Kidney epithelial cell (primary cell): ENCODE measurements around the gene MRTO4. TPM values are rescaled to one million over a fixed set of nuclear protein-coding genes. Genes with fewer than 3 reads are reported as not detected.
"Not testable (repeated sequence)": the region's sequence is repeated elsewhere in the genome, so short reads cannot be mapped to it uniquely, and the experiment has no call there.

Source experiments
- DNase-seq: peaks from one replicate; pipeline ENCODE4 v3.0.0-alpha.2; 2010; ENCODE audit warnings: low read depth
- H3K27me3 ChIP-seq: 2 replicates; pipeline ENCODE4 v1.6.0; 2011; ENCODE audit warnings: low read length; ENCODE audit not compliant: control insufficient read depth, insufficient read depth
- H3K36me3 ChIP-seq: 2 replicates; pipeline ENCODE4 v1.5.1; 2011; ENCODE audit warnings: low read length; ENCODE audit not compliant: control insufficient read depth, insufficient read depth
- H3K4me3 ChIP-seq: 2 replicates; pipeline ENCODE4 v1.5.1; 2011; ENCODE audit warnings: low read depth, mild to moderate bottlenecking, control low read depth, low read length
- total RNA-seq: library from RNA; depleted of rRNA; stranded (reverse); fragments of >200 nt; gene quantifications from 2 replicates; pipeline ENCODE4 v1.2.3, GENCODE V29; 2015
- TF ChIP-seq, protein P1 (sequence below): IDR thresholded peaks from 2 replicates; pipeline ENCODE4 v1.5.1; 2011; ENCODE audit warnings: mild to moderate bottlenecking, moderate library complexity, low read length, control low read depth, inconsistent platforms; ENCODE audit not compliant: insufficient read depth, poor library complexity, severe bottlenecking

Gene MRTO4
- total RNA-seq, 1 donor from 2014 or later, result 47.4 TPM

DNA sequence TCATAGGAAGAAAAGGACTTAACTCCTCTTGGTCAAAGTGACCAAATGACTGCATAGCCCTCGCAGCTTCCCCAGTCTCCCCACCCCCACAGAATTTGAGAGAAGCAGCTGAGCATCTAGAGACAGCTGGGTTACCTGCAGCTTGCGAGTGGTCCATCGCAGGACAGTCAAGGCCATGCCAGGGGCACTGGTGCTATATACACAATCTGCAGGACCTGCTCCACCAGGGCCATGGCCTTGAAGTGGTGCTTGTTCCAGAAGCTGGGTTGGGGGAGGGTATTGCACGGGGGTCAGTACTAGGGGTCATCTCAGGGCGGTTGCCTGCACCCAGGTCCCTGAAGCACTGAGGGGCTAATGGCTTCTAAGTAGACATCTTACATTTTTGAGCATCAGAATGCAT, 10.4 kb downstream of the MRTO4 start:
- H3K36me3 ChIP-seq, result peaks cover 2% of the 10 kb centered on the region
- DNase-seq, result no peak
- H3K27me3 ChIP-seq, result no peaks in the 10 kb centered on the region
- TF ChIP-seq, protein P1, sequence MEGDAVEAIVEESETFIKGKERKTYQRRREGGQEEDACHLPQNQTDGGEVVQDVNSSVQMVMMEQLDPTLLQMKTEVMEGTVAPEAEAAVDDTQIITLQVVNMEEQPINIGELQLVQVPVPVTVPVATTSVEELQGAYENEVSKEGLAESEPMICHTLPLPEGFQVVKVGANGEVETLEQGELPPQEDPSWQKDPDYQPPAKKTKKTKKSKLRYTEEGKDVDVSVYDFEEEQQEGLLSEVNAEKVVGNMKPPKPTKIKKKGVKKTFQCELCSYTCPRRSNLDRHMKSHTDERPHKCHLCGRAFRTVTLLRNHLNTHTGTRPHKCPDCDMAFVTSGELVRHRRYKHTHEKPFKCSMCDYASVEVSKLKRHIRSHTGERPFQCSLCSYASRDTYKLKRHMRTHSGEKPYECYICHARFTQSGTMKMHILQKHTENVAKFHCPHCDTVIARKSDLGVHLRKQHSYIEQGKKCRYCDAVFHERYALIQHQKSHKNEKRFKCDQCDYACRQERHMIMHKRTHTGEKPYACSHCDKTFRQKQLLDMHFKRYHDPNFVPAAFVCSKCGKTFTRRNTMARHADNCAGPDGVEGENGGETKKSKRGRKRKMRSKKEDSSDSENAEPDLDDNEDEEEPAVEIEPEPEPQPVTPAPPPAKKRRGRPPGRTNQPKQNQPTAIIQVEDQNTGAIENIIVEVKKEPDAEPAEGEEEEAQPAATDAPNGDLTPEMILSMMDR, result no peak
- H3K4me3 ChIP-seq, result no peak overlapping the region

DNA sequence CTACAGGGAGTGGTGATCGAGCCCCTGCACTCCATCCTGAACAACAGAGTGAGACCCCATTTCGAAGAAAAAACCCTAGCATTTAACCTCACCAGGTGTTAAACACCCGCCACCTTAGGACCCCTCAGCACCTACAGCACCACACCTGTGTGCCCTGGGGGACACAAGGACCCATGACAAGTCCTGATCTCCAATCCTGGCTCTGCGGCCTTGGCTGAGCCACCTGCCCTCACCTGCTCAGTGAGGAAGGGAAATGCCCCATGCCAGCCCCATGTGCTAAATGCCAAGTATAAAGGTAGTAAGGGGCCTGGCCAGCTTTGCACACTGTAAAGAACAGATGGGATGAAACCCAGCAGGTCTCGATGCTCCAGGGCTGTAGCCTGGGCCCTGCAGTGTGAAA, 11.1 kb downstream of the MRTO4 start:
- TF ChIP-seq, protein P1, result no peak
- Histone ChIP-seq H3K27me3 (no peaks in the 10 kb centered on the region), H3K4me3 (no peak overlapping the region), H3K36me3 (peaks cover 2% of the 10 kb centered on the region)
- no peak for DNase-seq

DNA sequence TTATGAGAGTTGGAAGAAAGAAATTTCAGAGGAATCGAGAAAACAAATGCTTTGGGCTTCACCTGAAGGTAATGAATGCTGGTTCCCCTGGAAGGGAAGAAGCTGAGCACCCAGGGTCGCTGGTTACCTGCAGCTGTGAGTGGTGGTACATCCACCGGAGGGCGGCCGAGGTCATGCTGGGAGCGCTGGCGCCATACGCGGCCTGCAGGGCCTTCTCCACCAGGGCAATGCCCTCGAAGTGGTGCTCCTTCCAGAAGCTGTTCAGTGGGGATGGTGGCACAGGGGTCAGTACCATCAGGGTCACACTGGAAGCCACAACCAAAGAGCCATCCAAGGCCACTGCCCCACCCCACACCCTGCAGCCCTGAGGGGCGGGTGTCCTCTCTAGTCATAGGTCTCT, 16.8 kb downstream of the MRTO4 start:
- peaks cover 2% of the 10 kb centered on the region for H3K27me3 ChIP-seq
- no peak overlapping the region for H3K4me3 ChIP-seq
- no peaks in the 10 kb centered on the region for H3K36me3 ChIP-seq
- TF ChIP-seq, protein P1, result no peak
- no peak for DNase-seq

DNA sequence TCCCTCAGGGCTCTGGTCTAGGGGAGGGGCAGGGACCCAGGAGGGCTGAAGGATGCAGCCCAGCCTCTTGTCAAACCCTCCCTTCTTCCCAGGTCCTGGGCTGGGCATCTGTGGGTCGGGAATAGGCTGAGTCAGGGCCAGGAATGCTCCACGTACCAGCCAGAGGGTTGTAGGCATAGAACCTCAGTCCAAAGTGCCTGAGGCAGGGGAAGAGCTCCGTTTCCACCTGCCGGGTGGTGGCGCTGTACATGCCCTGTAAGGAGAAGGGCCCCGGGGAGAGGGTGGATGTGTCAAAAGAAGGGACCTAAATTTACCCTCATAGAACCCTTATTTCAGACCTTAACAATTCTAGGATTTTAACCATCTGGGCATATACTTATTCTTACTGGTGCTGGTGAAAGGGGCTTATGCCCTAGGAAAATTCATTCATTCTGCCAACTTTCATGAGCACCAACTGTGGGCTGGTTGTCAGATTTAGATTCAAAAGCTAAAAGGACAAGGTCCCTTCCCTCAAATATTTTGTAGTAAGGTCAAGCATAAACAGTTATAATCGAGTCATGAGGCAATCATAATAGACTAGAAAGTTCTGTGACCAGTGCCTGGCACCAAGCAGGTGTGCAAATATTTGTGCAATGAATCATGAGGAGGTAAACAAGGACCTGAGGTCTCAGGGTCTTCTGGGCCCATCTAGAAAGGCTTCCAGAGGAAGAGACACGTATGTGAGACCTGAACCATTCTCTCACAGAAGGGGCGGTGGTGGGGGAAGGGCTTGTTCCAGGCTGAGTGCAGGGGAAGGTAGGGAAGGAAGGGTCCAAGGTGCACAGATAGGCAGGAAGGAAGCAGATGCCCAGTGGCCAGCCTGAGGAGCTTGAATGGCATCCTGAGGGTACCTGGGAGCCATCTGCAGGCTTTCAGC, 18.1 kb downstream of the MRTO4 start:
- not testable (repeated sequence) for DNase-seq, H3K36me3 ChIP-seq, H3K4me3 ChIP-seq
- peaks cover 13% of the 10 kb centered on the region for H3K27me3 ChIP-seq

DNA sequence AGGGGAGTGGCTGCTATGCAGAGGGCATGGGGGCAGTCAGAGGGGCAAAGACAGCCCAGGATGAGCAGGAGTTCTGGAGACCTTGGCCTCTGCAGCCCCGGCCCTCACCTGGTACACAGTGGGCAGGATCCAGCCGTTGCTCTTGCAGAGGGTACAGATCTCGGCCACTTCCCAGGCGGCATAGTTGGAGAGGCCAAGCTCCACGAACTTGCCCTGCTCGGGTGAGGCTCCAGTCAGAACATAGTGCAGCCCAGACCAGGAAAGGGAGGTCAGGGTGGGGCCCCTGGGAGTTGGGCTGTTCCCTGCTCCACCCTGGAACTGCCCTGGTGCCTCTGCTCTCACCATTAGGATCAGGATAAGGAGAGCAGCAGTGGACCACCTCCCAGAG, 18.7 kb downstream of the MRTO4 start:
- not testable (repeated sequence) for H3K36me3 ChIP-seq, H3K4me3 ChIP-seq, DNase-seq
- H3K27me3 ChIP-seq, result peaks cover 13% of the 10 kb centered on the region

DNA sequence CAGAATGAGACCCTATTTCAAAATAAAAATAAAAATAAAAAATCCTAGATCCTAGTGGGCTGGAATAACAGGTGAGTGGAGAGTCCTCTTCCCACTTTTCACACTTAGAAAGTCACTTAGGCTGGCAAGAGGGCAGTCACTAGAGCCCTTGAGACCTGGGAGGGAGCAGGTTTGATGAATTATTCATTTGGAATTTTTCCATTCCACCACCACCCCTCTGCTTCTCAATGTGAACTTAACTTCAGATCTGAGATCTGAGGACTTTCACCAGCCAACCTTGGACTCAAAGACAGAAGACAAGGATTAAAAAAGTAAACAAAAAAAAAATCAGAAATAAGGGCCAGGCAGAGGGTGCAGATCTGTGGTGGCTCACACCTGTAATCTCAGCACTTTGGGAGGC, 20.5 kb downstream of the MRTO4 start:
- H3K4me3 ChIP-seq, result no peak overlapping the region
- DNase-seq, result no peak

More for the DNA sequence above, 20.5 kb downstream of the MRTO4 start:
- Histone ChIP-seq H3K36me3 (no peaks in the 10 kb centered on the region), H3K27me3 (peaks cover 13% of the 10 kb centered on the region)
- TF ChIP-seq, protein P1, result no peak
